GM11168 (cell line): ENCODE data around the gene ABHD2.

Experiments used
- in situ Hi-C: fragments of 300-500 bp; cut with MboI; formaldehyde crosslinking; loops from one replicate; pipeline ENCODE4 v1.12.0; 2022; ENCODE audit warnings: low sequenced_read_pairs; ENCODE audit not compliant: unreplicated experiment

Gene ABHD2

DNA sequence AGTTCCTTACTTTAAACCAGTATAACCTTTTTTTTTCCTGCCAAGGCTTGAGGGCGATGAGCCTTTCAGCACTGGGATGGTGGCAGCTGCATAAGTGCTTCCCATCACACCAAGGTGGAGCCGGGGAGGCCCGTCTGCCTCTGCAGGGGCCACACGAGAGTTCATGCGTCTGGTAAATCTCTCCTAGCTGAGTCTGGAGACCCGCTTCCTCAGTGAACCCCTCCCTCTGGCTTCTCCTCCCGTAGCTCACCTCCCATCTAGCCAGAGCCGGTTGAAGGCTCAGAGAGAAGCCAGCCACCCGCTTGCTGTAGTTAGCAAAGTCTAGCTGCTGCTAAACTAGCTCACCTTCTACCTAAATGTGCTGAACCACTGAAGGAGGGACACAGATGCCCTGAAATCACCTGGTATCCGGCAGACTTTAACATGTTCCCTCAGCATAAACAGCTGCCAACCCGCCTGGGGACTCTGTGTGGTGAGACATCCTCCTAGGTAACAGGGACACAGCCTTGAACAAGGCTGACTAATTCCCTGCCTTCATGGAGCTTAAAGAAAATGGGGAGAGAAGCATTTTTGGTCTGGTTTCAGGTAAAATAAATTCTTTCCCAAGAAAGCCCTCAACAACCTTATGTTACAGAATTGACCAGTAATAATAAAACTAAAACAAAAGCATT, 90.2 kb downstream of the ABHD2 start:
- in situ Hi-C loops = loop anchor here (10.0 kb wide), 1 partner anchor 284 kb away; the partner anchor contains the start of gene HAPLN3

DNA sequence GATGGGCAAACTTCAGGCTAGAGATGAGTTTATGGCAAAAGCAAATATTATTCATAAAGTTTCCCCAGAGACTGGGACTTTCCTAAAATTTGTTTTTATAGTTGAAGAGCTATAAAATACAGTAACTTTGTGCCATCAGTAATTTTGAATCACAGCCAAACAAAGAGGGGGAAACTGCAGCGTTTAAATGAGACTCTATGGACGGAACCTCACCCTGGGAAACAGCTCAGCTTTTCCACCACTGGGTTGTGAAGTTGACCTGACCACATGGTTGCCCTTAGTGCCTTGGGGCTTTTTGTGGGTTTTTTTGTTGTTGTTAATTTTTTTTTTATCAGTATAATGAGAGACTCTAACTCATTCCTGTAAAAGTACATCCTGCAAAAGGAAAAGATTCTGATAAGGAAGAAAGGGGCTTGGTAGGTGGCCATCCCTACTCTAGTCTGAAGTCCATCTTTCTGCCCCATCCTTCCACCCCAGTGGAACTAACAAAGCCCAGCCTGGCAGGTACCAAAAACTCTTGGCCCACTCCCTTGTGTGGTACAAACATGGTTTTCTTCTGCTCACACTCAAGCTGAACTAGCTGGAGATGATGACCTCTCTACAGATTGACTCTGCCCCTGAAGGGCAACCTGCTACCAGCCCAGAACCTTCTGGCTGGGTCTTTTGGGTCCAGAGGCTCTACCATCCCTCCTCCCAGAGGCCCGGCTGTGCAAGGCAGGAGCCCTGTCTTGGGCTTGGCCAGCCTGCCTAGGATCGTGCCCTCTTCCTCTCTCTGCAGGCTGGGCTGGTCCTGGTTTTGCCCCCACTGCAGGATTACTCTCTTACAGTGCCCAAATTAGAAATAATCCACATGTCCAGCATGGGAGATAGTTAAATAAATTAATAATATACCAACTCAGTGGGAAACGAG, 92.0 kb downstream of the ABHD2 start:
- in situ Hi-C loops = loop anchor here (10.0 kb wide), 1 partner anchor 285 kb away; the partner anchor contains the start of gene HAPLN3

DNA sequence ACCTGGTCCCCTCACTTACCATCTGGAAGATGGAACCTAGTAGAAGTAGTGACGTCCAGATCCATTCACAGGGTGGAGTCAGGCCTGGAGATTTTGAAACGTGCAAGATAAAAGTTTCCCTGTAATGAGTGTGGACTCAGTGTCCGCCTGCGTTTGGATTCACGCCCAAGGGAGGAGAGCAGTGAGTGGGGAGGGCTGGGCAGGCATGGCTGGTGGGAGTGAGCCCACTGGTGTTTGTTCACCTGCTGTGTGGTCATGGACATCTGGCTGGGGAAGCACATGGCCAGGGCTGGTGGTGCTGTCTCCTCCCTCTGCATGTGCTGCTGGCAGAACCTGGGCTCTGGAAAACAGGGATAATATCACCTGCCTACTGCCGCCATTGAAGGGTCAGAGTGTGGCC, 96.1 kb downstream of the ABHD2 start:
- in situ Hi-C loops = no loop called here

DNA sequence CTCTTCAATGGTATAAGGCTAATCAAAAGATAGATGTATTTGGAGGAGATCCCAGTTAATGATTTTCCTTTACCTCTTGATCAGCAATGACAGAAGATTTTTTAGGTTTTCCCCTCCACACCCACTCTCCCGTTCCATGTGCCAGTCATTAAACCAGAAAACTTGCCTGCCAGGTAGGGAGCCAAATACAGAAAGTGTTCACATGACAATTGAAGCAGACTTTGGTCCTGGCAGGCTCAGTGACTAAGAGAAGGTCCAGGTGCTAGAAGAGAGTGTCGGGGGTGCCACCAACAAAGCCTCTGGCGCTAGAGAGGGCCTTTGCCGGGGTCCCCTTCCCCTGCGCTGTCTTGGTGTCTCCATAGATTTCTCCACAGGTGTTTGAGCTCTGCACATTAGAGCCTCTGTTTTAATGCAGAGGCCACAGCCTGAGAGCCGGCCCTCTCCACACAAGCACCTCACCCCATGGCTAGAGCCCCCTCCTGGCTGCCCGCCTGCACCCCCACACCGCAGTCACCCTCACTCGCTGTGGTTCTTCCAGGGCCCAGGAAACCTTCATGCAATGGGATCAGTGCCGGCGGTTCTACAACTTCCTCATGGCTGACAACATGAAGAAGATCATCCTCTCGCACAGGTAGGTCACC, 96.8 kb downstream of the ABHD2 start:
- in situ Hi-C loops = no loop called here

DNA sequence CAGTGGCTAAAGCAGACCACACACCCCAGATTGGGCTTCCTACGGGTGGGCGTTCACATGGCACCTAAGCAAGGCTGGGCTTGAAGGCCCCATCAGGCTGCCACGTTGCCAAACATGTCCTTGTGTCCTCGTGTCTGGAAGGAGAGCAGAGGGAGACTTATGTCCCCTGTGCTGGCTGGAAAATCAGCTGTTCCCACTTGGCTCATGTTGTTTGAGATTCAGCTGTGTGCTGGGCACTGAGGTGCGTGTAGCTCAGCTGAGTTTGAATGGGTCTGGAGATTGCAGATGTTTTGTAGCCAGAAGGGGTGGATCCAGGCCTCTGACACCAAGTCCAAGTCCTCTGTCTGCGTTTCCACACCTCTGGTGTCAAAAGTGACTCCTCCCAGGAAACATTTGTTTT, 98.5 kb downstream of the ABHD2 start:
- in situ Hi-C loops = no loop called here

DNA sequence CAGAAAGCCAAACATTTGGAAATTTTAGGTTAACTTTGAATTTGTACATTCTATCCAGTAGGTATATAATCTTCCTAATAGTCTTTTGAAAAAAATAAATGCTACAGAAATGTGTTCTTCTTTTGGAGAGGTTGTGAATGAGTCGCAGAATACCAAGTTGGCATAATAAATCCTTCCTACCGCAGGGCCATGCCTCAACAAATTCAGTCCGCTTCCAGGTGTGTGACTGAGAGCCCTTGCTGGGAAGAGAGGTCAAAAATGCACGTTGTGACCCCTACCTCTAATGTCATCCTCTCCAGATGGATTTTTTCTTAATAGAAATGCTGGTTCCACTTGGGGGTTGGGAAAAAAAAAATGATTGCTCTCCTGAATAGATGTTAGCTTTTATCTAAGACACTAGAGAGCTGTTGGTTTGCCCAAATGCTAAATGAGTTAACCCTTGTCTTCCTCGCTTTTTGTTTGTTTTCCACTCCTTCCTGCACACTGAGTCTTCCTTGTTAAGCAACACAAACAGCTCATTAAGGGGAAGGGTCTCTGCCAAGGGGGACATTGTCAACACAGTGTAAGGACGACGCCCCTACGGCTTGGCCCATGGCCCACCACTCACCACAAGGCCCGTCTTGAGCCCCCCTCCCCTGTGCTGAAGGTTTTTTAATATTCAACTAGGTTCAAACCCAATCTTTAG, 99.2 kb downstream of the ABHD2 start:
- in situ Hi-C loops = no loop called here

DNA sequence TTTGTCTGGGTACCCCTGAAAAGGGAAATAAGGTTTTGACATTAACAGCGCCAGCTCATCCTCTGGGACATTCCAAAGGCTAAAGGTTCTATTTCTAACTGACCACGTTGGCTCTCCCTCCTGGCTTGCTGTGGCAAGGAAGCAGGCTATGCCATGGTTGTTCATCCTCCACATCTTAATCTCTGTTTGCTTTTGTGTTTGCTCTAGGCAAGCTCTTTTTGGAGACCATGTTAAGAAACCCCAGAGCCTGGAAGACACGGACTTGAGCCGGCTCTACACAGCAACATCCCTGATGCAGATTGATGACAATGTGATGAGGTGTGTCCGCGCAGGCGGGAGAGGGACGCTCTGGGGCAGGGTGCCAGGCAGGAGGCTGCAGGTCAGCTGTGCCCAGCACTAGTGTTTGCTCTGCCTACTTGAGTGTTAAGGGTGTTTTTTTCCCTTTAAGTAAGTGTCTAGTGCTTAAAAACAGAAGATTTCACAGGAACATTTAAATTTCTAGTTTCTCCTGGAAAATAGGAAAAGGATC, 99.8 kb downstream of the ABHD2 start:
- in situ Hi-C loops = no loop called here

DNA sequence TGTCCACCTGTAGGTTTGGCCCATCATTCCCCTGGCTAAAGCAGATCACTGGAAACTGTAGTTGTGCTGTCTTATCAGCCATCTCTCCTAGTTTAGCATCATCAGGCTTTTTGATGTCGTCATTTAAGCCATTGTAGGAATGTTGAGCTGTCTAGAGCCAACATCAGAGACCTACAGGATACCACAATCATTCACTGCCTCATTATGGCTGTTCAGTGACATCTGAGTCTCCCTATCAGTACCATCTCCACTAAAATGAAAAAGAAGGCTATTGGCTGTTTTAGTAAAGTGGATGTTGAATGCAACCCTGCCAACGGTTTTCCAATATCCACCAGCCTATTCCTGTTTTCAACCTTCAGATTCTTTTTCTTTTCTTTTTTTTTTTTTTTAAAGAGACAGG, 103.9 kb downstream of the ABHD2 start:
- in situ Hi-C loops = no loop called here

DNA sequence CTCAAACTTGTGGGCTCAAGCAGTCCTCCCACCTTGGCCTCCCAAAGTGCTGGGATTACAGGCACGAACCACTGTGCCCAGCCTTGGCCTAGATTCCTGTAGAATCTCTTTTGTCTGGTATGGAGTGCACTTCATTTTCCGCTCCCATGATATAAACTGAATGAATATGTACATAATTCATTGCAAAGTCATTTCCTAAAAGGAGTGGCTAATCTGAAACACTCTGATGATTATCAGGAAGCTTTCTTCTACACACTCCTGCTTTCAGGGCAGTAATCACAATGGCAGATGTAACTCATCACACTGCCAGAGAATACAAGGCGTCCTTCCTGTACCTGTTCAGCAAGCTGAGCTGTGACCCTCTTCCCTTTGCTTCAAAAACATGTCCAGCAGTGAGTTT, 104.5 kb downstream of the ABHD2 start:
- in situ Hi-C loops = no loop called here

DNA sequence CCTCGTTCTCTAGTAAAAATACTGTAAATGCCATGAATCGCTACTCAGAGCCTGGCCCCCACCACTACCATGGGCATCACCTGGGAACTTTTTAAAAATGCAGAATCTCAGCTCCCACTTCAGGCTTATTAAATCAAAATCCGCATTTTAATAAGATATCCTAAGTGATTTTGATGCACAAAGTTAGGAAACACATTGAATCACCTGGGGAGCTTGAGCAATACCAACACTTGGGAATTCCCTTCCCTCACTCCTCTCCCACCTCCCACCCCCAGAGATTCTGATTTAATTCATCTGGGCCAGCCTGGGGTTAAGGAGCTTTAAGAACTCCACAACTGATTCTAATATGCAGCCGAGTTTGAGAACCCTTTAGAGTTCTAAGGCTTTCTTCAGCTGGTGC, 106.4 kb downstream of the ABHD2 start:
- in situ Hi-C loops = no loop called here

DNA sequence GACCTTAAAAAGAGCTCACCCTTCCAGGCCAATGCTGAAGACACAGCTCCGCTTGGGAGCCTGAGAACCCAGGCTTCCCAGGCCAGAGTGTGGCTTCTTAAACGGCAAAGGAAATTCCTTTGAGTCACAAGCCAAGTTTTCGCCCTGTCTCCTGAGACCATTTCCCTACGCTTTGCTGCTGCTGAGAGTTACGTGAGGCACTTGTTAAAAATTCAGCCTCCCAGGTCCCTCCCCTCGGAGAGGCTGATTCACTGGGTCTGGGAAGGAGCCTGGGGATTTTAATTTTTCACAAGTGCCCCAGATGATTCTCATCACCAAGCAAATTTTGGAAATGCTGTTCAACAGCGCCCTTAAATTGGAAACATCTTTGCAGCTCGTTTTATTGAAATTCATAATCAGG, 107.6 kb downstream of the ABHD2 start:
- in situ Hi-C loops = no loop called here

DNA sequence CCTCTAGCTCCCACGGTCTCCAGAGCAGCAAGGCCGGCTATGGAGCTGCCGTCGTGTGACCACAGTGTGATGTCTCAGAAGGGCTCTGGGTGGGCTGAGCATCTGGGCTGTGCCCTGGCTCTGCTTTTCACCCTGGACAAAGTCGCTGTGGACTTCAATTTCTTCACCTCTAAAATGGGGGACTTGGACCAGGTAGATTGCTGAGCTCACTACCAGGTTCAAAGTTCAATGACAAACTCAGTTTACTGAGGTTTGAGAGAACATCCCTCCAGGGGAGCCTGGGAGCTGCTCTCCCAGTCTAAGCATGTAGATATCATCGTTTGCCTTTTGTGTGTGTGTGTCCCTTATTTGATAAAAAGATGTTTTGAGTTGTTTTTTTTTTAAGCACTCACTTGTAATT, 108.0 kb downstream of the ABHD2 start:
- in situ Hi-C loops = no loop called here

DNA sequence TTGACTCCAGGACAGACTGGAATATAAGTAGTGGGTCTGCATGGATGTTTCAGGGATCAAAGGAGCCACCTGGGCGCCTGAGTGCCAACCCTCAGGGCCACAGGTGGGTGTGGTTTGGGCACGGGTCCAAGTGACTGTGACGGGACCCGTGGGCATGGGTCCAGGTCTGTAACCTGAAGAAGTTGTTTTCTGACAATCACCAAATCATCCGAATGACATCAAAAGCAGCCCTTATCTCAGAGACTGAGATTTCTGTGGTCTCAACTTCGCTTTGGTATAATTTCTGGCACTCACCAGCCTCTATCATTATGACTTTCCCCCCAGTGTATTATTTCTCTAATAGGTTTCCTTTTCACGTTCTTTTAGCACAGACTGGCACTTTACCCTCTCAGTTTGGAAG, 108.7 kb downstream of the ABHD2 start:
- in situ Hi-C loops = no loop called here

DNA sequence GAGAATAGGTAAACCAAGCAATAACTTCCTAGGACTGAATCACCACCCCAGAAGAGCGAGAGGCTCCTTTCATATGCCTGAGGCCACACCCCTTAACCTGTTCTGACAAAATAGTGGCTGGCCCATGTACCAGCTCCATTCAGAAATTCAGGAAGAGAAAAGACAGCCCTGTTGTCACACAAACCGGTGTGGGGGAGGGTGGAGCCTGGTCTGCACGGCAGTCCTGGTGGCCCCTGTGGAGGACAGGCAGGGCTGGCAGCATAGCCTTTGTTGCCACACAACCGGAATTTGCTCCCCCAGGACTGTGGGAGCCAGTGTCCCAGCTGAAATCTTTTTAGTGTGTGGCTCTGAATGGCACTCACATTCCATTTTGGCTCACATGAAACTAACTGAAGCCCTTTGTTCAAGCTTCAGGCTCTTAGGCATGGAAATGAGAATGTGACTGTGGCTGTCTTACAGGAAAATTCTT, 109.3 kb downstream of the ABHD2 start:
- in situ Hi-C loops = no loop called here

DNA sequence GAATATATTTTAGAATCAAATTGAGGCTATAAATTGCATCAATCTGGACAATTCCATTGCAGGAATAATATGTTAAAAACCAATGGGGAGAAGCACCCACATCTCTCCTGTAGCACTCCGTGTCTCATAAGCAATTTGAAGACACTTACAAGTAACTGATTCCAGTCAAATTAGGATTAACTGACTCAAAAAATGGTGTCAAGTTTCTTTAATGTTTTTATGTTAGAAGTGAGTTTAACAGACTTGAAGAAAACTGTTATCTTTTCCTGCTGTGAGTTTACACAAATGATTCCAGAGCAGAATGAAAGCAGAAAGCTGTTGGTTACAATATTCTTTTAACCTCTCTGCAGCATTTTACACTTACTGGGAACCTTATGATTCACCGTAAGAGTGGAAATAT, 109.9 kb downstream of the ABHD2 start:
- in situ Hi-C loops = no loop called here

DNA sequence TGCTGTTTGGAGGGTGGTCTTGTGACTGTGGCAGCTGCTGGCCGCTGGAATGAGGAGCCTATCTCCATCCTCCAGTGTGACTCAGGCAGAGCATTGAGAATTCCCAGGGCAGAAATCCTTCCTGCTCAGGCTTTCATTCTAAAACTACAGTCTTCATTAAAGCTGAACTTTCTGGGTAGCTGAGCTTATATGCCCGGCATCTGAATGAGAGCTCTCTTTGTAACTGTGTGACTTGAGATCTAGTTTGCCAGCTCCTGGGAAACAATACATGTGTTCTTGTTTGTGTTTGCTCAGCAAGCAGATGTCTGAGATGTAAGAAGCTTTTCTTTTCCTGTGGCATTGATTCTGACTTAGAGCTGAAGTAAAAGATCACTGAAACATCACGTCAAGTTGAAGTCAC, 110.7 kb downstream of the ABHD2 start:
- in situ Hi-C loops = no loop called here

DNA sequence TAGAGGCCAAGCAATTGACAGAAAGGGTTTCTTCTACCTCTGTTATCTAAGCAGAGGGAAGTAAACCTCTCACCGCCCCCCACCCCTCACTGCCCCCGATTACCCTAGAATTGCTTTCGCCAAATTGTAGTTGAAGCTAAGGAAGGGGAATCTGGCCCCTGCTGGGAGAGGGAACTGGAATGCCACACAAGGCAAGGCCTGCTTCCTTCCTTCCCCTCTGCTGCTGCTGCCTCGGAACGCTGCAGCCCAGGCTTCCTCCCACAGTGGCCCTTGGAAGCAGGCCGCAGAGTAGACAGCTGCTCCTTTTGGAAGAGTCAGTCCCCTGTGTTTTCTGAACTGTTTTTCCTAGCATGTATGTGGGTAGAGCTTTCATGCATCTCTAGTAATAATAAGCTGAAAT, 111.5 kb downstream of the ABHD2 start:
- in situ Hi-C loops = no loop called here

DNA sequence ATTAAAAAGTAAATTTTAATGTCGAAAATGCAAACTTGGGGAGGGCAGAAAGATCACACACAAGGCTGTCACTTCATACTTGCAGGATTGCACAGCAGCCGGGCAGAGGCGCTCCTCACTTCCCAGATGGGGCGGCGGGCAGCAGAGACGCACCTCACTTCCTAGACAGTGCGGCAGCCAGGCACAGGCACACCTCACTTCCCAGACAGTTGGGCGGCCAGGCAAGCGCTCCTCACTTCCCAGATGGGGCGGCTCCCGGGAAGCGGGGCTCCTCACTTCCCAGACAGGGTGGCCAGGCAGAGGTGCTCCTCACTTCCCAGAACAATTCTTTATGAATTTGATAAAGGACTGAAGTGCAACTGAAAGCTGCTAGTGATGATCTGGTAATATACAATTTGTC, 111.9 kb downstream of the ABHD2 start:
- in situ Hi-C loops = no loop called here

DNA sequence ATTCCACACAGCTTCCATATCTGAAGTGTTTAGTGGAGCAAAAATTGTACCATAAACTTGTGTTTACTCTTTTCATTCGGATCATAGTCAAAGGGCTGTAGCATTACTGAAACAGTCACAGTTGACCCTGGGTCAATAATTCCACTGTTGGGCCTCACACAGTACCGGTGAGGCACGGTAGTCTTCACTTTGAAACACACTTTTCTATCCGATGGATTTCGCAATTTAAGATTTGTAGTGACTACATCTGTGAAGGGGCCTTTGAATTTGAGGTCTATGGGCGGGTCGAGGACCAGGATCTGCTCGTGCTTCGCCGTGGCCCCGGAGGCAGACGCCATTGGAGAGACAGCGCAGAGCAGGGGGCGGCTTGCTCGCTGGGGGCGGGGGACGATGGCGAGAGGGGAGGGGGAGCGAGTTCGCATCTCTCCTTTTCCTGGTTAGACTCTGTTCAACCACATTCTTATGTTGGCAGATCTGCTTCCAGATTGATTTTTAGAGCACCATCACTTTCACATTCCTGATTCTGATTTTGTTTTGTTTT, 113.3 kb downstream of the ABHD2 start:
- in situ Hi-C loops = no loop called here

DNA sequence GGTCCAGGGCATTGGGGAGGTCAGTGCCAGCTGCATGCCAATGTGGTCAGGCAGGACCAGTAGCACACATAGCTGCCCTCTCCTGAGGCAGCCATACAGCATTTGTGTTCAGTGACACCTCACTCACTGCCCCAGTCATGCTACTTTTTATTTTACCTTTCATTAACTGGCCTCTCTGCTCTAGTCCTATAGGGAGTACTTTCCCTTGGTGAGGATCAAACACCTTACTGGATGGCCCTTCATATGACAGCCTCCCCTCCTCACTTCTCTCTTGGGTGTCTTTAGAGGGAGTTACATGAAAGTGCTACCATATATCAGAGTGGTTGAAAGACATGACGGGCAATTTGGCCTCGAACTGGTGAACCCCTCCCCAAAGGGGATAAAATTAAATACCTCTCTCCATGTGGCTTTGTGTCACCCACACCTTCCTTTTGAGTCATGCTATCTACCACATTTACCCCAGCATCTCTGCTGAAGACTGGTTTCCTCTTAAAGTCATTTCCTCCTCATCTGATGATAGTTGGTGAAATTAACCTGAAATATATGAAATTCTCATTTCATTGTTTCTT, 115.5 kb downstream of the ABHD2 start:
- in situ Hi-C loops = no loop called here
